CD4-positive, alpha-beta T cell treated with Interleukin-1 beta for 1 hour (primary cell): ENCODE results near the gene RANBP1.

Experiments
- DNase-seq, 2 donors: peaks; one replicate each; pipeline ENCODE4 v3.0.0-alpha.2; 2020 to 2022

Gene RANBP1

DNA sequence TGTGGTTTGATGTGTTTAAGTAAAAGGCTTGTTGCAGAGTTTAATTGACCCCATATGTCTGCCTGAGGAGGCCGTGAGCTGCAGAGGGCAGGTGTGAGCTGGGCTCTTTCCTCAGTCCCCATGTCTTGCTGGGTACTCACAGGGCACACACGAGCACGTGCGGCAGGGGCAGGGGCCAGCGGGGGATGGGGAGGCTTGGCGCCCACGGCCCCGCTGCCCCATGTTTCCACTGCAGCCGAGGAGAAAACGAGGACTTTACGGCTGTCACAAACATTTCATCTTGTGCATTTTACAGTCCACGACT is 59.6 kb downstream of the RANBP1 start:
- DNase-seq: no peak

DNA sequence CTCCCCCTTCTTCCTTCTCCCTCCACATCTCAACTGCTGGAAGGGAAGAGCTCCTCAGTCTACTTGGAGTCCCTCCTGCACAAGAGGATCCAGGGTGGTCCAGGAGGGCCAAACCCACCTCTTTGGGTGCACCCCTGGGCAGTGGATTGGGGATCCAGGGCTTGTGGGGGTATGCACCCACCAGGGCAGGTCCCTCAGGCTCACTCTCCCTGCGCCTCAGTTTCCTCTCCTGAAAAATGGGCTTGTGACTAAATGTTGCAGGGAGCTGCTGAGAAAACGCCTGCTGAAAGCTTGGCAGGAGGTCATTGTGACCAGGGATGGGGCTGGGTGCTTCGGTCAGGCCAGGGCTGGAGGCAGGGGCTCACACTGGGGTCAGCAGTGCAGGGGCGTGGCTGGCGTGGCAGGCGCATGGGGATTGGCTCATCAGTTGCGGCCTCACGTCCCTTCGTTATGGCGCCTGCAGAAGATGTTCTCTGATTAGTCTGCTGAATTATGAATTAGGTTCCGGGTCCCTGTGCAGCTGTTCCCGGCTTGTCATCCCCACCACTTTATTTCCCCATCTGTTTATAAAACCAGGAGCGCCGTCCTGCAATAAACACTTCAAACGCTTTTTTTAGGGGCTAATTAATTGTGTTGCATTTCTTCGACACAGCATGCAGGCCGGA is 60.6 kb downstream of the RANBP1 start:
- no peak for DNase-seq
